Mesendoderm (in vitro differentiated cells): ENCODE measurements around the gene LIN9.

Experiments
- DNase-seq: peaks from one replicate; pipeline ENCODE4 v3.0.0; 2013
- H2AK5ac ChIP-seq: 2 replicates; pipeline ENCODE4 v1.6.1; 2013; ENCODE audit warnings: low read length, inconsistent platforms
- H2BK120ac ChIP-seq: 2 replicates; pipeline ENCODE4 v1.6.1; 2013; ENCODE audit warnings: low read depth, mild to moderate bottlenecking, low read length, moderate library complexity, mixed read lengths
- H2BK15ac ChIP-seq: replicated peaks from 2 replicates; pipeline ENCODE4 v1.6.1; 2013; ENCODE audit warnings: low read depth, mild to moderate bottlenecking, moderate library complexity
- H2BK5ac ChIP-seq: 2 replicates; pipeline ENCODE4 v1.6.1; 2013; ENCODE audit warnings: low read length, inconsistent platforms
- H3K18ac ChIP-seq: 2 replicates; pipeline ENCODE4 v1.6.1; 2013; ENCODE audit warnings: mild to moderate bottlenecking, low read length, mixed read lengths
- H3K23ac ChIP-seq: one replicate; pipeline ENCODE4 v1.6.1; 2013; ENCODE audit warnings: low read length
- H3K27ac ChIP-seq: 2 replicates; pipeline ENCODE4 v1.5.1; 2013; ENCODE audit warnings: low read depth, mild to moderate bottlenecking, inconsistent platforms, low read length, moderate library complexity
- H3K27me3 ChIP-seq: 2 replicates; pipeline ENCODE4 v1.6.1; 2013; ENCODE audit warnings: low read length, control low read depth, mild to moderate bottlenecking, inconsistent platforms; ENCODE audit not compliant: insufficient read depth, poor library complexity
- H3K36me3 ChIP-seq: 2 replicates; pipeline ENCODE4 v1.6.1; 2013; ENCODE audit warnings: low read length, inconsistent platforms; ENCODE audit not compliant: control insufficient read depth, insufficient read depth
- H3K4ac ChIP-seq: one replicate; pipeline ENCODE4 v1.6.1; 2013; ENCODE audit warnings: low read depth, mild to moderate bottlenecking, low read length, moderate library complexity
- H3K4me1 ChIP-seq: 2 replicates; pipeline ENCODE4 v1.6.1; 2013; ENCODE audit warnings: low read depth, low read length, inconsistent platforms; ENCODE audit not compliant: control insufficient read depth
- H3K4me2 ChIP-seq: 2 replicates; pipeline ENCODE4 v1.6.1; 2013; ENCODE audit warnings: low read length
- H3K4me3 ChIP-seq: 2 replicates; pipeline ENCODE4 v1.5.1; 2013; ENCODE audit warnings: mild to moderate bottlenecking, low read length
- H3K56ac ChIP-seq: one replicate; pipeline ENCODE4 v1.6.1; 2013; ENCODE audit warnings: low read length
- H3K79me1 ChIP-seq: 2 replicates; pipeline ENCODE4 v1.6.1; 2013; ENCODE audit warnings: low read length, inconsistent platforms
- H3K79me2 ChIP-seq: 2 replicates; pipeline ENCODE4 v1.6.1; 2013; ENCODE audit warnings: mild to moderate bottlenecking, low read length; ENCODE audit not compliant: control insufficient read depth, insufficient read depth
- H3K9ac ChIP-seq: 2 replicates; pipeline ENCODE4 v1.6.1; 2013; ENCODE audit warnings: low read length, inconsistent platforms
- H4K5ac ChIP-seq: one replicate; pipeline ENCODE4 v1.6.1; 2013; ENCODE audit warnings: low read length
- H4K8ac ChIP-seq: one replicate; pipeline ENCODE4 v1.6.1; 2013; ENCODE audit warnings: low read depth, mild to moderate bottlenecking, control low read depth, low read length, moderate library complexity
- WGBS: extraction: QIAGEN DNeasy Blood & Tissue Kit; methylation state at CpG from one replicate; pipeline ENCODE4 v1.1.7; 2013; ENCODE audit warnings: low lambda C conversion rate, missing lambda C conversion rate; ENCODE audit not compliant: insufficient coverage; ENCODE audit errors: extremely low coverage; 5-methylcytosine and 5-hydroxymethylcytosine counted together

LIN9 gene

DNA sequence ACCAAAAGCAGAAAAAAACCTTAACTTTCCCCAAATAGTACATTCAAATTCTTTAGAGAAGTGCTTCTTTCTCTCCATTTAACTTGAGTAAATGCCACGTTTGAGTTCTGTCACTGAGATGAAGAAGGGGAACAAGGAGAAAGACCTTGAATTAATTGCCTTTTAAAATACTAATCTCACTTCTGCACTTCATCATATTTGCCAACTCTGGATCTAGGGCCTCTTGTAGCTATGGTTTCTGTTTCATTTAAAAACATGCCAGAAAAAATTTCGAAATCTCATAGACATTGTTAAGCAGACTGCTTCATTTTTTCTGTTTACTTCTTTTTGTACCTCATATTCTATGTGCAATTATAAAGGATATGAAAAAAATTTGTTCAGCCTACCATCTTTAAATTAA lies 60.9 kb downstream of the LIN9 start:
- Histone ChIP-seq H3K27ac (no peak overlapping the region), H3K79me2 (no peaks in the 10 kb centered on the region), H2BK5ac (no peak overlapping the region), H2AK5ac (no peak overlapping the region), H4K8ac (no peak overlapping the region), H2BK15ac (no peak overlapping the region), H4K5ac (no peak overlapping the region), H3K4me1 (no peaks in the 10 kb centered on the region), H3K9ac (no peak overlapping the region), H3K27me3 (no peaks in the 10 kb centered on the region), H3K56ac (no peak overlapping the region), H2BK120ac (no peak overlapping the region), H3K79me1 (no peaks in the 10 kb centered on the region), H3K4me2 (no peak overlapping the region), H3K4me3 (no peak overlapping the region), H3K4ac (no peak overlapping the region), H3K23ac (no peak overlapping the region), H3K18ac (no peak overlapping the region), H3K36me3 (peaks cover 4% of the 10 kb centered on the region)
- no peak for DNase-seq
- no CpG with 5 or more reads among the region's 2 CpGs for WGBS

DNA sequence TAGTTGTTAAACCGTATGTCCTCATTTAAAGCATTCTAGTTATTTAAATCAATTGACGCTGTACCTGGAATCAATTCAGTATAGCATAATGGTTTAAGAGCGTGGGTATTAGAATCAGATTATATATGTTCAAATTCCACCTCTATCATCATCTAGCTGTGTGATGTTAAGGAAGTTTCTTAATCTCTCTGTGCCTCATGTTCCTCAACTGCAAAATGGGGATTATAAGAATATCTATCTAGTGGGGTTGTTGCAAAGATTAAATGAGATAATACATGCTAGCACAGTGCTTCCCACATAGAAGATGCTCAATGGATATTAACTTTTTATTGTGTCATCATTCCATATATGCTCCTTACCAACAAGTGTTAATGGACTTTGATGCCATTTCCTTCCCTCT lies 69.5 kb downstream of the LIN9 start:
- Histone ChIP-seq H2BK15ac (no peak overlapping the region), H3K23ac (no peak overlapping the region), H3K4ac (no peak overlapping the region), H3K27ac (no peak overlapping the region), H3K27me3 (no peaks in the 10 kb centered on the region), H3K36me3 (peaks cover 2% of the 10 kb centered on the region), H2AK5ac (no peak overlapping the region), H3K79me2 (no peaks in the 10 kb centered on the region), H4K5ac (no peak overlapping the region), H3K18ac (no peak overlapping the region), H2BK5ac (no peak overlapping the region), H4K8ac (no peak overlapping the region), H3K4me1 (no peaks in the 10 kb centered on the region), H3K9ac (no peak overlapping the region), H2BK120ac (no peak overlapping the region), H3K56ac (no peak overlapping the region), H3K79me1 (no peaks in the 10 kb centered on the region), H3K4me2 (no peak overlapping the region), H3K4me3 (no peak overlapping the region)
- no peak for DNase-seq
- WGBS, result no CpG with 5 or more reads among the region's 3 CpGs

DNA sequence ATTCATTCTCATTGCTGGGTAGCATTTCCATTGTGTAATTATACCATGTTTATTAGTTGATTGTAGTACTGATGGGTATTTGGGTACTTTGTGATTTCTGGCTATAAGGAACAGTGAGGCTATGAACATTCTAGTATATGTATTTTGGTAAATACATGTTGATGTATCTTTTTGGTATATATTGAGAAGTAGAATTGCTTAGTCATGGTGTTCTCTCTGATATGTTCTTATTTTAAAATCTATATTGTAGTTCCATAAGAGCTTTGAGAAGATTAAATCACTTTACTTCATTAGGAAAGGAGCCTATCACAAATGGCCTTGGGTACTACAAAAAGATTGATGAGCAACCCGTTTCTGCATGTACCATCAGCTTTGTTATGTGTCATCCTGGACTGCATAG lies 72.1 kb downstream of the LIN9 start:
- no peak overlapping the region for H3K27ac ChIP-seq
- no peaks in the 10 kb centered on the region for H3K27me3 ChIP-seq
- H3K23ac ChIP-seq, result no peak overlapping the region
- no peak overlapping the region for H3K18ac ChIP-seq
- H3K4me1 ChIP-seq, result no peaks in the 10 kb centered on the region
- H4K8ac ChIP-seq, result no peak overlapping the region
- no peak overlapping the region for H2AK5ac ChIP-seq
- no peak overlapping the region for H4K5ac ChIP-seq
- H3K79me2 ChIP-seq, result no peaks in the 10 kb centered on the region
- no peak overlapping the region for H3K4ac ChIP-seq
- peaks cover 2% of the 10 kb centered on the region for H3K36me3 ChIP-seq
- H3K56ac ChIP-seq, result no peak overlapping the region
- H3K79me1 ChIP-seq, result no peaks in the 10 kb centered on the region
- no peak overlapping the region for H3K9ac ChIP-seq
- H3K4me3 ChIP-seq, result no peak overlapping the region
- H3K4me2 ChIP-seq, result no peak overlapping the region
- no CpG with 5 or more reads among the region's 1 CpG for WGBS
- no peak overlapping the region for H2BK120ac ChIP-seq
- H2BK5ac ChIP-seq, result no peak overlapping the region
- no peak for DNase-seq
- no peak overlapping the region for H2BK15ac ChIP-seq

DNA sequence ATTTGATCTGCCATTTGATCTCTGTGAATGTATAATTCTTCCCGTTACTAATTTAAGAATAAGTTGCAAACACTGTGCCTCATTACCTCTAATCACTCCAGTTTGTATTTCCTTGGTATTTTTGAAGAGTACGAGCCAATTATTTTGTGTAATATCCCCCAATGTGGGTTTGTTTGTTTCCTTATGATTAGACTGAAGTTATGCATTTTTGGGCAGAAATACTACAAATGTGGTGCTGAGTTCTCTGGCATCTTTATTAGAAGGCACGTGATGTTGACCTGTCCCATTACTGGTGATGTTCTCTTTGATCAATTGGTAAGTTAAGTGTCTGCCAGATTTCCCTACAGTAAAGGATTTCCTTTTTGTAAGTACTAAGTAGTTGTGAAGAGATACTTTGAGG lies 75.2 kb downstream of the LIN9 start:
- Histone ChIP-seq H3K4me2 (no peak overlapping the region), H3K36me3 (no peaks in the 10 kb centered on the region), H3K56ac (no peak overlapping the region), H4K5ac (no peak overlapping the region), H3K18ac (no peak overlapping the region), H3K27ac (no peak overlapping the region), H3K4ac (no peak overlapping the region), H2BK5ac (no peak overlapping the region), H3K23ac (no peak overlapping the region), H3K9ac (no peak overlapping the region), H3K79me1 (no peaks in the 10 kb centered on the region), H2BK15ac (no peak overlapping the region), H4K8ac (no peak overlapping the region), H3K79me2 (no peaks in the 10 kb centered on the region), H2AK5ac (no peak overlapping the region), H3K27me3 (no peaks in the 10 kb centered on the region), H3K4me3 (no peak overlapping the region), H3K4me1 (no peaks in the 10 kb centered on the region), H2BK120ac (no peak overlapping the region)
- WGBS, result no CpG with 5 or more reads among the region's 3 CpGs
- no peak for DNase-seq

DNA sequence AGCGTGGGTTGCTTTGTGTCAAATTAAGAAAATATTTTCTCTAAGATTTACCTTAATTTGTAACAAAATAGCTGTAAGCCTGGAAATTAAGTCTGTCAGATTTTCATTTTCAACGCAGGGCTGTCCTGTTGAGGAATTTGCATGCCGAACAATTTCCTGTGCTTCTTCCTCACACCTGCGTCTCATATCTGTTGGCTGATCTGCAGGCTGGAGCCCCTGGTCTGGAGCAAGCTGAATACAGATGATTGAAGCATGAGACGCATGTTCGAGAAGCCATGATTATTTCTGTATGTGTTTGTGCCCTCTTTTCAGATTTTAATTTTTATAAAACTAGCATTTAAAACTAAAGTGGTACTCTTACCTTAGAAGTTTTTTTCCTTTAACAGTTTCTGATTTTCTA lies 75.7 kb downstream of the LIN9 start:
- no peak overlapping the region for H2BK120ac ChIP-seq
- no peak overlapping the region for H3K18ac ChIP-seq
- H3K4ac ChIP-seq, result no peak overlapping the region
- WGBS, result no CpG with 5 or more reads among the region's 6 CpGs
- no peak overlapping the region for H3K4me2 ChIP-seq
- no peaks in the 10 kb centered on the region for H3K79me1 ChIP-seq
- no peak overlapping the region for H3K4me3 ChIP-seq
- no peaks in the 10 kb centered on the region for H3K4me1 ChIP-seq
- H3K27me3 ChIP-seq, result no peaks in the 10 kb centered on the region
- H4K5ac ChIP-seq, result no peak overlapping the region
- peak; percentile 61 for DNase-seq
- no peak overlapping the region for H3K27ac ChIP-seq
- H3K79me2 ChIP-seq, result no peaks in the 10 kb centered on the region
- no peak overlapping the region for H4K8ac ChIP-seq
- no peak overlapping the region for H3K9ac ChIP-seq
- H3K56ac ChIP-seq, result no peak overlapping the region
- H2AK5ac ChIP-seq, result no peak overlapping the region
- no peak overlapping the region for H2BK15ac ChIP-seq
- H3K36me3 ChIP-seq, result no peaks in the 10 kb centered on the region
- H2BK5ac ChIP-seq, result no peak overlapping the region
- H3K23ac ChIP-seq, result no peak overlapping the region

DNA sequence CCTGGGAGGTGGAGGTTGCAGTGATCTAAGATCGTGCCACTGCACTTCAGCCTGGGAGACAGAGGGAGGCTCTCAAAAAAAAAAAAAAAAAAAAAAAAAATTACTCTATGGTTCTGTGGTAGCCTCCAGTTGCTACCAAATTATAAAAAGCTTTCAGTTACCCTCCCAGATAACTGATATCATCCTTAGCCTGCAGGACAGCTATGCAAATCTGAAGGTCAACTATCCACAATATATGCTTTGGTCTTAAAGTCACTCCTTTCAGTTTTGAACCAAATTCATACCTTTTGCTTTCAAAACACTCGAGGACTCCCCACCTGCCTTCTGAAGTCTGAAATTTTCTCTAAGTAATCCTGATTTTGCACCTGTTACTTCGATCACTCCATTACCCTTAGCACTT lies 82.4 kb downstream of the LIN9 start:
- H3K79me2 ChIP-seq, result peaks cover 24% of the 10 kb centered on the region
- no peak overlapping the region for H3K56ac ChIP-seq
- H4K8ac ChIP-seq, result no peak overlapping the region
- no peak overlapping the region for H3K4ac ChIP-seq
- peak overlapping the region; percentile 6 for H3K4me3 ChIP-seq
- H3K27me3 ChIP-seq, result no peaks in the 10 kb centered on the region
- H2BK15ac ChIP-seq, result no peak overlapping the region
- H3K4me1 ChIP-seq, result peaks cover 12% of the 10 kb centered on the region
- no peak for DNase-seq
- H3K23ac ChIP-seq, result no peak overlapping the region
- no peak overlapping the region for H2AK5ac ChIP-seq
- no peak overlapping the region for H2BK120ac ChIP-seq
- peaks cover 10% of the 10 kb centered on the region for H3K36me3 ChIP-seq
- no peak overlapping the region for H3K18ac ChIP-seq
- H3K27ac ChIP-seq, result no peak overlapping the region
- no peak overlapping the region for H4K5ac ChIP-seq
- peak overlapping the region; percentile 7 for H3K9ac ChIP-seq
- WGBS, result no CpG with 5 or more reads among the region's 3 CpGs
- no peak overlapping the region for H2BK5ac ChIP-seq
- peaks cover 4% of the 10 kb centered on the region for H3K79me1 ChIP-seq
- H3K4me2 ChIP-seq, result peak overlapping the region; percentile 16
